GM10248 (cell line): Measurements from ENCODE around the gene BCORL1.

Experiments used
- CTCF ChIA-PET: fragments of 300-600 bp; sonication (Branson Sonifier 250); formaldehyde crosslinking; extraction: SDS; loops from one replicate; lab custom pipeline; 2021; ENCODE audit warnings: antibody characterized with exemption; lab: Yijun Ruan, JAX
- POLR2A ChIA-PET: fragments of 350-650 bp; sonication (Branson Sonifier 250); formaldehyde crosslinking; extraction: SDS; loops from one replicate; lab custom pipeline; 2020; ENCODE audit warnings: antibody characterized with exemption; lab: Yijun Ruan, JAX
- DNase-seq: peaks from one replicate; pipeline ENCODE4 v3.0.0; 2012; ENCODE audit errors: extremely low spot score
- TF ChIP-seq, protein P1 (sequence below): IDR thresholded peaks from 2 replicates; pipeline ENCODE4 v1.5.1; 2012; ENCODE audit warnings: mild to moderate bottlenecking, low read depth; ENCODE audit errors: extremely low read depth, missing control alignments, control extremely low read depth

The BCORL1 gene

DNA sequence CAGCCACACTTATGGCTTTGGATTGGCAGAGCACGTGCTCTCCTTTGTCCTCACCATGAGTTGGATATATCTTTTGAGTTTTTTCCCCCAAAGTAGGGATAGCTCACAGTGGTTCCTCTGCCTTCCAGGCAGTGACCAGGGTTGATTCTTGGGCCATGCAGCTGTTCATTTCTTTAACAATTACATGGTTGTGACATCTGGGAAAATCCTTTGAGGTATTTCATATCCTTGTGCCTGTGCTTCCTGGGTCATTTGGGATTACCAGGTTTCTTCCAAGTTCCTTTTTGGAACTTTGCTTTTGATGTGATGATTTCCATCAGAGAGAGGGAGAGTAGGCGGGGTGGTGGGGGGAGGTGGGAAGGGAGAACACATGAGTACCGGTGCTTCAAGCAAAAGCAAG lies 15.6 kb downstream of the BCORL1 start:
- POLR2A ChIA-PET: no interaction called here
- no peak for DNase-seq
- CTCF ChIA-PET: interaction anchor here (0.9 kb wide), 1 partner anchor 63 kb away, joined by 3 read pairs; no protein-coding TSS in a partner anchor
- TF ChIP-seq, protein P1, sequence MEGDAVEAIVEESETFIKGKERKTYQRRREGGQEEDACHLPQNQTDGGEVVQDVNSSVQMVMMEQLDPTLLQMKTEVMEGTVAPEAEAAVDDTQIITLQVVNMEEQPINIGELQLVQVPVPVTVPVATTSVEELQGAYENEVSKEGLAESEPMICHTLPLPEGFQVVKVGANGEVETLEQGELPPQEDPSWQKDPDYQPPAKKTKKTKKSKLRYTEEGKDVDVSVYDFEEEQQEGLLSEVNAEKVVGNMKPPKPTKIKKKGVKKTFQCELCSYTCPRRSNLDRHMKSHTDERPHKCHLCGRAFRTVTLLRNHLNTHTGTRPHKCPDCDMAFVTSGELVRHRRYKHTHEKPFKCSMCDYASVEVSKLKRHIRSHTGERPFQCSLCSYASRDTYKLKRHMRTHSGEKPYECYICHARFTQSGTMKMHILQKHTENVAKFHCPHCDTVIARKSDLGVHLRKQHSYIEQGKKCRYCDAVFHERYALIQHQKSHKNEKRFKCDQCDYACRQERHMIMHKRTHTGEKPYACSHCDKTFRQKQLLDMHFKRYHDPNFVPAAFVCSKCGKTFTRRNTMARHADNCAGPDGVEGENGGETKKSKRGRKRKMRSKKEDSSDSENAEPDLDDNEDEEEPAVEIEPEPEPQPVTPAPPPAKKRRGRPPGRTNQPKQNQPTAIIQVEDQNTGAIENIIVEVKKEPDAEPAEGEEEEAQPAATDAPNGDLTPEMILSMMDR: no peak

DNA sequence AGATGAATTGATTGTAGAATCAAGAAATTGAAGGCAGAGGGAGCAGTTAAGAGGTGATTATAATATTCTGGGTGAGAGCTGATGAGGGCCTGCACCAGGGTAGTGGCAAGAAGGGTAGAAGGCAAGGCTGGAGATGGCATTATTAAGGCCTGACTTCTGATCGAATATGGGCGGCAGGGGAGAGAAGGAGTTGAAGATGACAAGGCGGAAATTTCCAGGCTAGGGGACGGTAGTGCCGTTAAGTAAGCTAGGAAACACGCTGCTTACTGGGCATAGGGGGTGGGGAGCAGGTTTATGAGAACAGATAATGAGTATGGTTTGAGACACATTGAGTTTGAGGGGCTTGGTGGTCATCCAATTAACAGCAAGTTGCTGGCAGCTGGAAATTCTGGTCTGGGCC lies 19.5 kb downstream of the BCORL1 start:
- TF ChIP-seq, protein P1: no peak
- no peak for DNase-seq
- CTCF ChIA-PET: interaction anchor here (0.7 to 2.3 kb wide), 2 partner anchors 25 to 76 kb away, joined by 3 to 10 read pairs; no protein-coding TSS in a partner anchor
- POLR2A ChIA-PET: no interaction called here

DNA sequence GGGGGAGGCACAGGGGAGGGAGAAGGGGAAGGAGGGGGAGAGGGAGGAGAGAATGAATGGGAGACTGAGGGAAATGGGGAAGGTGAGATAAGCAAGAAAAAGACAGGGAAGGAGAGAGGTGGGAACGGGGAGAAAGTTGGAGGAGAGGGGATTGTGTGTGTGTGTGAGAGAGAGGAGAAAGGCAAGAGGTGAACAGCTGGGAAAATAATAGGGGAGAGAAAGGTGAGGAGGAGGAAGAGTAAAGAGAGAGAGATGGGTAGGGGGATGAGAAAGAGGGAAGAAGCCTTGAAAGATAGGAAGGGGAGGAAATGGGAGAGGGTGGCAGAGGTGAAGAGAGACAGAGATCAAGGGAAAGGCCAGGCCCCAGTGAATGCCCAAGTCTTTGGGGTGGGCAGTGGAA lies 20.1 kb downstream of the BCORL1 start:
- TF ChIP-seq, protein P1: no peak
- DNase-seq: no peak
- ChIA-PET POLR2A (no interaction called here), CTCF (no interaction called here)

DNA sequence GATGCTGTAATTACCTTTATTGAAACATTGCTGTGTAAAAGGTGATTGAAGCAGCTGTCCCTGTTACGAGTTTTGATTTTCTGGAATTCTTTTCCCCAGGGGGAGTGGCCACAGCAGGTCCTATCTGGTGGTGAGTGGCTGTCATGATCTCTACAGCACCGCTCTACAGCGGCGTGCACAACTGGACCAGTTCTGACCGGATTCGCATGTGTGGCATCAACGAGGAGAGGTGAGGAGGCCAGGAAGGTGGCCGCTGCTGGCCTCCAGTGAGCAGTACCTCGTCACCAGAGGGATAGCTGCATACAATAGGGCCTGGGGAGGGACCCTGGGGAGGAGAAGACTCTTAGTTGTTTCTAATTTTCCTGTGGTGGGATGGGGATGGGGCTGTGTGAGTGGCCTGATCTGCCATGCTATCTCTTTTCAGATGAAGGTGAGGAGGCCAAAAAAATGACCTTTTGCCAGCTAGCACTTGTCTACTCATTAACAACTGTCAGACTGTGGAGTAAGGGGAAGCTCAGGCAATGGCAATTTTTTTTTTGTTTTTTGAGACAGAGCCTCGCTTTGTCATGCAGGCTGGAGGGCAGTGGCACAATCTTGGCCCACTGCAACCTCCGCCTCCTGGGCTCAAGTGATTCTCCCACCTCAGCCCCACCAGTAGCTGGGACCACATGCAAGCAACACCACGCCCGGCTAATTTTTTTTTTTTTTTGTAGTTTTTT lies 22.8 kb downstream of the BCORL1 start:
- CTCF ChIA-PET: no interaction called here
- POLR2A ChIA-PET: no interaction called here
- DNase-seq: no peak
- TF ChIP-seq, protein P1: no peak

DNA sequence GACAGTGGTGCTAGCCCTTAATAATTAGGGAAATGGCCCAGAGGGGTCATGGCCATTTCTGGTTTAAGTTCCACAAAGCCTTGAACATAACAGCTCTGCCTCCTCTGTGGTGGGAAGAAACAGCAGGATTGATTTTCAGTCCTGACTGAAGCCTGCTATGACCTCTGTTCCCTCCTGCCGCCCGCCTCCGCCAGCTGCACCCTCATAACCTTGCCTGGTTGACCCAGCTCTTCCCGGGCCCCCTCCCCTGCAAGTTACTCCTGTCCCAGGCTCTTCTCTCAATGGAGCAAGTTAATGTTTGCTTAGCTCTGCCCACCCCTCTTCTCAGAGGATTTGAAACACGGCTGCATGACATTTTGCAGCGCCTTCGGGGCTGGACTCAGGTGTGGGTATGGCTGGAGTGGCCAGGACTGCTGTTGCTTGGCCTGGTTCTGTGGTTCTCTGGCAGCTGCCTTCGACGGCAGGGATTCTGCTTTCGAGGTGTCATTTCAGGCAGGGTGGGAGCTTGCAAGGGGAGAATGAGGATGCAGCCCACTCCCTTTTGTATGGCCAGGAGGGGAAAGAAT lies 27.3 kb downstream of the BCORL1 start:
- ChIA-PET POLR2A (no interaction called here), CTCF (no interaction called here)
- TF ChIP-seq, protein P1: no peak
- no peak for DNase-seq

DNA sequence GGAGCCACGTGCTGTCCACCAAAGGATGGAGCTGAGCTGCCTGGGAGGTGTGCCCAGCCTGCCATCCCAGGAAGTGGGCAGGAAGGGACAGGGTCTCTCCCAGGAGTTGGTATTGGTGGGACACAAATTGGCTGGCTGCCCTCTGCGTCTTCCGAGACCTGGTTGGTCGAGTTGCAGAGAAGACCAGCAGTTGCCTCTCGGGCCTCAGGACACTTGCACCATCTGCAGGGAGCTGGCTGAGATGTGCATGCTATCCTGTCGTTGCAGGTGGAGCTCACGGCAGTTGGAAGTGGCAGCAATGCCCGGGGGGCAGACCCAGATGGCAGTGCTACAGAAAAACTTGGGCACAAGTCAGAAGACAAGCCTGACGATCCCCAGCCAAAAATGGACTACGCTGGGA lies 30.2 kb downstream of the BCORL1 start:
- ChIA-PET POLR2A (no interaction called here), CTCF (interaction anchor here (1.2 to 1.9 kb wide), 3 partner anchors 16 to 55 kb away, joined by 3 to 6 read pairs (median 3); no protein-coding TSS in a partner anchor)
- TF ChIP-seq, protein P1: no peak

More for the DNA sequence above, 30.2 kb downstream of the BCORL1 start:
- DNase-seq: no peak
